GM18867 (cell line): ENCODE results near the gene C6.
"Not testable (repeated sequence)": the region's sequence is repeated elsewhere in the genome, so short reads cannot be mapped to it uniquely, and the experiment has no call there.

ENCODE experiments used
- ATAC-seq: cut with Tn5 transposase; IDR thresholded peaks from one replicate; pipeline ENCODE4 v1.9.1; 2021; ENCODE audit warnings: mild to moderate bottlenecking, moderate library complexity; ENCODE audit not compliant: unreplicated experiment

Gene C6

DNA sequence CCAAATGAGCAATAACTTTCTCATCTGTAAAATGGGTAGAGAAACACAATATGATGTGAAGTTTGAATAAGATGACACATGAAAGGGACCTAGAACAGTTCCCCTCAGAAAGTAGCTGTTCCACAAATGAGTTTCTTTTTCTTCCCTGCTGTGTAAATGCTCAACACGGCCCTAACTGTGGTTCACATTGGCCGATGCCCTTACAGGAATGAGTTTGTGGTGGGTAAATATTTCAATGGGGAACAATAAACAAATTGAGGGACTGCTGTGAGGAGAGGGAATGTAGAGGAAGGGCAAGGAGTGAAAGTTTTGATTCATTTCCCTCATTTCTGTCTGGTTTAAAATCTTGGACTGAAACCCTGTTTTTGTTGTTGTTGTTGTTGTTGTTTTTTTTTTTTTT is 12.8 kb downstream of the C6 start:
- ATAC-seq, result no peak

DNA sequence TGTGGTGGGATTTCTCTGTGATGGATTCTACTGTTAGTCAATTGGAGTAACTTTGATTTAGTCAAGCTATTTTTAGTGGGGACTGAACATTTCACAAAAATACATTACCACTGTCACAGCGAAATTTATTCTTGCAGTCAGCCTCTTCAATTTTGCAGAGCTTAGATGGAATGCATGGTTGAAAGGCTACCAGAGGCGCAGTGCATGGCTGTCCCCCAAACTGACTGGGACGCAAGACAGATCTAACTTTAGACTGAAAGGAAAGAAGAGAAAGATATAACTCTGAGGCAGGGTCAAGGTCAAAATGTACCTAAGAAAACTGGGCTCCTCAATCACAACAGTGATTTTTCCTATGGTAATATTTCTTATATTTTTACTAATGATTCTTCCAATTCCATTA is 13.7 kb downstream of the C6 start:
- no peak for ATAC-seq

DNA sequence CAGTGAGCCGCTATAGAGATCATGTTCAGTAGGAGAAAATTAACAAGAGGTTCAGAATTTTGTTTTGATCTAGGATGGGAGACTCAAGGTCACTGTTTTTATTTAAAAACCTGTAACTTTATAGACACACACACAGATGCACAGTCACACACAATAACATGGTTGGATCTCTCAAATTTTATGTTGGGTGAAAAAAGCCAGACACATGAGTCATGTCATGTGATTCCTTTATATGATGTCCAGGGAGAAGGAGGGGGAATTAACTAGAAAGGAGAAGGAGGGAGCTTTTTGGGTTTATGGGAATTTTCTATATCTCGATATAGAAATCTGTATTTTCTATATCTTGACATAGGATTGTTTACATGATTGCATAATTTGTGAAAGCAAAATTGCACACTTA is 17.1 kb downstream of the C6 start:
- no peak for ATAC-seq

DNA sequence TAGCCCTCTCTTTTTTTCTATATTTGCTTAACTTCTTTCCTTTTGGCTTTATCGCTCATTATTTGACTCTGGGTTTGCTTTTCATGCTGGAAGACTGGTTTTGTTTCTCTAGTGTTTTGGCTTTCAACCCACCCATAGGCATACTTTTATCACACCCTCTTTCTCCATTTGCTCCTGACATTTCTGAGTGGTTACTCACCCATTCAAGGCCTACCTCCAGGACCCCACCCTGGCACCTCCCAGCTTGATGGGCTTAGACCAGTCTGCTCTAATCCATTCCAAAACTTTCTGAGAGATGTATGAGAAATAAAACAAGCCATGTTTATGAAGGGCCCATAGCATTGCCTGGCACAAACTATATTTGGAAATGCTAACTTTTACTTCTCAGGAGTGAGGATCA is 18.1 kb downstream of the C6 start:
- no peak for ATAC-seq

DNA sequence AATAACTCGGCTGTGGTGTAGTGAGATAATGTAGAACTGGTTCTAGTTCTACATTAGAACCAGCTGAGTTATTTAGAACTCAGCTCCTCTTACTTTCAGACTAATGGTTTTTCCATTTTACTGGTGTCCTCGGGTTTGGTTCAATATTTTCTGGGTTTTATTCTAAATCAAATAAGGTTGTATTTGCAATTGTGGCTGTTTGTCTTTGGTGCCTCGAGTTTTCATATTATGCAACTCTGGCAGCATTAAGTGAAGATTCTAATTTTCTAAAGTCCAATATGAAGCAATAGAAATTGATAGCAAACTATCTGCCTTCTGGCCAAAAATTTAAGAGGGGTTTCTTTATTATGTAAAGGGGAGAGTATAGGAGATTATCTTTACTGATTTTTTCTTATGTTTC is 19.0 kb downstream of the C6 start:
- ATAC-seq, result no peak

DNA sequence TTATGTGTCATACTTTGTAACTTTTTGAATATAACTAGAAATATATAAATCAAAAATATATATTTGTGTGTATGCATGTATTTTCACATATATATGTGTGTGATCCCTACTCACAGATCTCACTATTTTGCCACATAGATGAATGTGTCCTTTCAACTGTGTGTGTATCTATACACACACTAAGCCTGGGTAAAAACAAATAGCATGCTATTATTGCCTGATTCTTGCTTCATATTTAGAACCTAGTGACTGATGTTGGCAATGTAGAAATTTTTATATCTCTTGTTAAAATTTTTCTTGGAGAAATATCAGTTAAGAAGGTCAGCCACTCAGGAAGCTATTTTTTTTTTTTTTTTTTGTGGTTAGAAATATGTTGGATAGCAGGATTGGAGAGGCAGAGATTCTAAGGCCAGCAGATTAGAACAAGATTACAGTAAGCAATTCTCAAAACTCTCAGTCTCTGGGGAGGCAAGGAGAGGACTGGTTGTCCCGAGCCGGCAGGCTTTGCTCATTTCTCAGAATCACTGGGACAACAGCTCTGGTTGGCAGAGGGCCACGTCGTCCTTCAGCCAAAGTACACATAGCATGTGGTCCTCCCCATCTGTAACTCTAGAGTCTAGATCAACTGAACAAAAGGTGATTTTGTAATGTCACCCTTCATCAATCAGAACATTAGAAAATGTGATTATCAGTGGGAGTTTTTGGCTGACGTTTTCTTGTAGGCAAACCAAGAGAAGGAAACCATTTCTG is 19.7 kb downstream of the C6 start:
- ATAC-seq, result no peak

DNA sequence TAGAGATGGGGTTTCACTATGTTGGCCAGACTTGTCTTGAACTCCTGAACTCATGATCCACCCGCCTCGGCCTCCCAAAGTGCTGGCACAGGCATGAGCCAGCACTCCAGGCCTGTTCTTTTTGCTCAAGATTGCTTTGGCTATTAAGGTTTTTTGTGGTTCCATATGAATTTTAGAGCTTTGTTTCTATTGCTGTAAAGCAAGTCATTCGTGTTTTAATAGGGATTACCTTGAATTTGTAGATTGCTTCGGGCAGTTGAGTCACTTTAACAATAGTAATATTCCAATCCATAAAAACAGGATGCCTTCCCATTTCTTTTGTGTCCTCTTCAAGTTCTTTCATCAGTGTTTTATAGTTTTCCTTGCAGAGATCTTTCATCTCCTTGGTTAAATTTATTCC is 22.1 kb downstream of the C6 start:
- ATAC-seq, result no peak

DNA sequence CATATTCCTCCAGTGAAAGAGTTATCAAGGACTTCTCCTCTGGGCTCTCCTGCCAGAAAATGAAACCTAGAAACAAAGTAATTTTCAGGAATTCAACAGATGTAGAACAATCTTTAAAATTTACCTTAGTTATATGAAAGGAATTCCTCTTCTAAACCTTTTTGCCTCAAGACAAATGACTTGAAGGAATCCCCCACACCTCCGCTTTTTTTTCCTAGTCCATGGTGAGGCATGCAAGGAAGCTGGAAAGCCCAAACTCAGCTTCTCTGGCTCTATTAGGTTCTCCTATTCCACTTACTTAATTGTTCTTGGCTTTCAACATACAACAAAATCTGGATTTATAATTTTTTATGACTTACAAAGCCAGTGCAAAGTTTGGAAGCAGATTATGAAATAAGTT is 27.2 kb downstream of the C6 start:
- ATAC-seq, result no peak

DNA sequence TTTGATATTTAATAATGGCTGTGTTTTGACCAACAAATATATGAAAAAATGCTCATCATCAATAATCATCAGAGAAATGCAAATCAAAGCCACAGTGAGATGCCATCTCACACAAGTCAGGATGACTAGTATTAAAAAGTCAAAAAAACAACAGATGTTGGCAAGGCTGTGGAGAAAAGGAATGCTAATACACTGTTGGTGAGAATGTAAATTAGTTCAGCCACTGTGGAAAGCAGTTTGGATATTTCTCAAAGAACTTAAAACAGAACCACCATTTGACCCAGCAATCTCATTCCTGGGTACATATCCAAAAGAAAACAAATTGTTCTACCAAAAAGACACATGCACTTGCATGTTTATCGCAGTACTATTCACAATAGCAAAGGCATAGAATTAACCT is 30.0 kb downstream of the C6 start:
- not testable (repeated sequence) for ATAC-seq

DNA sequence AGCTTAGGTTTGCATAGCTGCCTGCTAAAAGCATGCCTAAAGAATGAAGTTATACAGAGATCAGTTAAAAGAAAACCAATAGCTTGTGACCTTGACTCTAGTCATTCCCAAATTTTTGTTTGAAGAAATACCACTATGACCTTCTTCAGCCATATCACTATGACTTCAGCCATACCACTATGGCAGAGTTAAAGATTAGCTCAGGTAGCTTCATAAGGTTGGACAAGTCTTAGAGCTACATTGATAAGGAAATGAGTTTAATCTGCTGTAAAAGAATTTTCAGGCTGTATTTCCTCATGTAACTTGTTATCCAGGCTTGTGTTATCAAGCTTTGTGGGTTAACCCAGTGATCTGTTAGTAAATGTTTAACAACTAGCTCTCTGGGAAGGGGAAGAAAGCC is 30.7 kb downstream of the C6 start:
- no peak for ATAC-seq

DNA sequence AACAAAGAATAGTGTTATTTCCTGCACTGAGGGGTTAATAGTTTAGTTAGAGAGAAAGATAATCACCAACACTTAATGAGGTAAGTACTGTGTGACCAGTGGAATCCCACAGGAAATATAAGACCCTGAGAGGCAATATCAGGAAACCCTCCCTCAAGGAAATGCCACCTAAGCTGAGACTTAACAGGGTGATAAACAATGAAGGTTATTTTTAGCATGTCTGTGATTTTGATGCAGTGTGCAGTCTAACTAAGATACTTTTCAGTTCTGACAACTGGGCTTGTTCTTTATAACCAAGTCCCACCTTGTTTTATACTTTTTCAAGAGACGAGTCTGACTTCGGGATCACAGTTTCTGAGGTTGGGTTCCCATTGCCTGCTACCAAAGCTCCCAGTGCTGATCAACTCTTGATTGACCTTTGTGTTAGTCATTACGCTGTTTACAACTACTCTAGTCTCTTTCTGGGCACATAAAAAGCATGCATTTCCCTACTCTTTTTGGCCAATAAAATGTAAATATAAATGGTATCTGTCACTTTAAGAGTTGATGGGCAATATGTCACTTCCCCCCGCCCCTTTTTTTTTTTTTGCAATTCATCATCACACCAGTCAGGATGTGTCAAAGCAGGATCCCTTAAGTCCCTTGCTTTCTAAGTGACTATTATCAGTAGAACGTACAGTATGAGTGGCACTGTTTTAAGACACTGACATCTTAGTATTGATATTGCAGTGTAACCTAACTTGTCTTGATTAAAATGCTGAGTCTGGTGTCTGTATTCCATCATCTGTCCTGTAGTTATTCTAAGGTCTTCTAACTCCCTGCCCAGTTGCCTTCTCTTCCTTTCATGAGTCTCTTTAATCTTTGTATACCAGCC is 31.4 kb downstream of the C6 start:
- peak; percentile 36 for ATAC-seq

DNA sequence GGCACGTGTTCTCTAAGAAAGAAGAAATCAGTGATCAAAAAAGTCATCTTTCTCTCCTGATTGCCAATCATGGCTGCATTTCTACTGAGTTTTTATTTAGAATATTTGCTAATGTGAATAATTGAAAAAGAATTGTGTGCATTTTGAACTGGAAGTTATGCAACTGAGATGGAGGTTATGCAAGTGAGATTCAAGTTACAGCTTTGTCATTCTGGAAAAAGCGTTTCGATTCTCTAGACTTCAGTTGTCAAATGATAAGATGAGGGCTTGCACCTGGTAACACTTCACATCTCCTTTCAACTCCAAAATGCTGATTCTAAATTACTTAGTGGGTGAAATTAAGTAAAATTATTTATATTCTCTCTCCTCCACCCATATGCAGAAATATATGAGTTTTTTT is 36.4 kb downstream of the C6 start:
- ATAC-seq, result no peak

DNA sequence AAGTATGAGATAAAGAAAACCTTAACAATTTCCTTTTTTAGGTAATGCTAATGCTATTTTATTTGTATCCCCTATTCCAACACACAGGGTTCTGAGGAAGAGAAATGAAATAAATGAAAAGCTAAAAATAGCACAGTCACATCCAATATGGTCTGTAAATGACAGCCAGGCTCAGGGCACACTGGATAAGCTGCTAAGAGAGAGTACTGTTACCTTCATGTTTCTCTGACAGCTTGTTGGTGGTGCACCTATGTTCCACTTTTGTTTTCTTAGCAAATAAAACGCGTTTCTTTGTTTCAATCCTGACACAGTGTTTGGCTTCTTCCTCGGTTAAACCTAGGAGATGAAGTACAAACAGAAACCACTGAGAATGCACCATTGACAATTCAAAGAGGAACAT is 41.3 kb downstream of the C6 start:
- no peak for ATAC-seq

DNA sequence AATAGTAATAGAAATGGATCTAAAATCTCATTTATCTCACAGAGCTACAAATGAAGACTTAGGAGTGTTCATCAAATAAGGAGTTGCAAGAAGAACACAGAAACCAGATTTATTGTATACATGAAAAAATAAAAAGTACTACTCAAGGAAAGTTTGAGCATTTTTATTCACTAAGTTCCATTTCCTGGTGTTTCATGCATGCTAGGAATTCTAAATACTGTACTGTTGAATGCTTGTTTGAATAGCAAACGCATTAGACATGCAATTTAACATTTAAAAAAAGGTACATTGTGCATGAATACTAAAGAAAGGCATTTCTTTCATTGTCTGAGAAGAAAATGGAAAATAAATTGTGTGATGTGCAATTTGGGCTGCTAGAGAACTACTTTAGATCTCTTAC is 52.1 kb downstream of the C6 start:
- ATAC-seq, result no peak

DNA sequence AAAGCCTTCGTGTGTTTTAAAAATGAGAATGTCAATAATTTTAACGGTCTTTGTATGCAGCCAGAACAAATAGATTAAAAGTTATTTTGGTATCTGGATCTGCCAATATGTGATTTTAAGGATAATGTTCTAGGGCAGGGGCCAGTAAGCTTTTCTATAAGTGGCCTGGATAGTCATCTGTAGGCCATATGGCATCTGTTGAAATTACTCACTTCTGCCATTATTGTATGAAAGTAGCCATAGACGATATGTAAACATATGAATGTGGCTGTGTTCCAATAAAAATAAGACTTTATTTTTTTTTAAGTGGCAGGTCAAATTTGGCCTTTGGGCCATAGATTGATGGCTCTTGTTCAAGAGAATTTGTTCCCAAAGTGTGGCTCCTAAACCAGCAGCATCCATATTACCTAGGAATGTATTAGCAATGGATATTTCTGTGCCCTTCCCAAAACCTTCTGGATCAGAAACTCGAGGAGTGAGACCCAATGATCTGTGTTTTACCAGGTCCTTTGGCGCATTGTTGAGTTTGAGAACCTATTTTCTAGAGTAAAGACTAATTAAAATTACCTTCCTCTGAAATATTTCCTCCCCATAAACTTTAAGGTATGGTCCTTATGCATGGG is 55.9 kb downstream of the C6 start:
- no peak for ATAC-seq

DNA sequence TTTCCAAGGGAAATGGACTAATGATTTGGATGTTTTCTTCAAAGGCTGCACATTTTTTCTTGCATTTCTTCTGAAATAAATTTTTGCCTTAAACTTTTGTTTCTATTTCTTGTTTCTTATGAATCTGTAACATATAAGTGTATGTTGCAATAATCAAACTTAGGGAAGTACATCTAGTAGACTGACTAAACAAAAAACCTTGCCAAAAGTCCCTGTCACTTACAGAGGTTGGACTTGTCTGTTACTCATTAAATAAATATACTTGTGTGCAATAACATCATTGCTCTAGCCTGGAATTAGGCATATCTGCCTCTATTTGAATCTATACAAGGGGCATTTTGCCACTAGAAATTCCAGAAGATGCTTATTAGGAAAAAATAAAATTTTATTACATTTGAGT is 56.6 kb downstream of the C6 start:
- no peak for ATAC-seq

DNA sequence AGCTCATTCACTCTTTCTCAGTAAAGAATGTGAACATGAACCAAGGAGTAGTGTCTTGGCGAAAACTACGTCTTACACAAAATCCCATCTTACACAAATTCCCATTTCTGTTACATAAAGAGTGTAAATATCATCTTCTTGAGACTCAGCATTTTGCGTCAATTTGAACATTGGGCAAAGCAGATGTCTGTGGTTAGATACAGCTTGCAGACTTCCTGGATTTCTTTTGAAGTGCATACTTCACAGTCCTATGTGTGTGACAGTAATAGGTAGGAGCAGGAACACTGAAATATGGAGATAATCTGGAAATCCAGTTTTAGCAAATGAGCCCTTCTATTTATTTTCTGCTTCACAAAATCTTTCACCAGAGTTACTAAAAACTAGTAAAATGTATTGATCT is 58.8 kb downstream of the C6 start:
- no peak for ATAC-seq

DNA sequence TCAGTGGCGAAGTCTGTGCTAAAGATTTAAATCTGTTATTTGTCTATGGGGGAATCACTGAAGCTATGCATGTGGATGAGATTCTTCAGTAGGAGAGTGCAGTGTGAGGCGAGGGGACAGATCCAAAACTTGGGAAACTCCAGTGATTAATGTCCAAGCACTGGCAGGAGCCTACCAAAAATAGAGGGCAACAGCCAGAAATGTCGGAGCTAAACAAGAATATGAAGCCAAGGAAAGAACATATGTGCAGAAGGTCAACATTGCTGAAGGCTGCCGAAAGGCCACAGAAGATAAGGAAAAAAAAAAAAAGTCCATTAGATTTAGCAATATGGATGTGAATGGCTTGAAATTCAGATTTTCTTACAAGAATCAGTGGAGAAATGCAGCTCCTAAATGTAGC is 61.8 kb downstream of the C6 start:
- ATAC-seq, result no peak

DNA sequence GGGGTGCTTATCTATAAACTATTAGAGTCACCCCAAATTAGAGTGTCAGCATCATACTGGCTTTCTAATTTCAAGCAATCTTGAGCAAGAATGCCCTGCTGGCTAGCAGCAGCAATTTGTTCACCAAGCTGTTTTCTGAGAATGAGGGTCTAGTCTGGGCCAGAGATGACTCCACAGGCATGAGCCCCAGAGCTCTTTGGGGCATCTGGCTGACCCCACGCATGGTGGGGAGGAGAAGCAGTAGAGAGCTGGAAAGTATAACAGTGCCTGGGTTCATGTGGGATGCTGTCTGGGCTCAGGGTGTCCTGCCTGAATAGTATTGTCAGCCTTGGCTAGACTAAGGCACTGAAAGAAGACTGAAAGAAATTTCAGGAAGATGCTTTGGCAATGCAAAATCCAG is 64.9 kb downstream of the C6 start:
- ATAC-seq, result no peak

DNA sequence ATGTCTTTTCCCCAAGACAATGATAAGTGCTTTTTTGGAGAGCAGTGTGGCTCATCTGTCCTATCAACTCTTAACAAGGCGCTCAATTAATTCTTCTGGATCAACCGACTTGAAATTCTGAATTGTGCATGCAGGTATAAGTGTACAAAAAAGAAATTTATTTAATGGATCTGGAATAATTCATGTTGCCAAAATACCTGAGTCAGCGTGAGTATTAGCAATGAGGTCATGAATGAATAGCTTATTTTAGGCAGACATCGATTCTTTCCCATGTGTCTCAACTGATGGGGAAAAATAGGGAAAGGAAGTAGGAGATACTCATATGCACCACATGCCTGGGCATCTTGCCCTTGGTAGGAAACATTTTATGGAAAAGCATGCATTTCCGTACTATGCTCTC is 68.0 kb downstream of the C6 start:
- ATAC-seq, result no peak

DNA sequence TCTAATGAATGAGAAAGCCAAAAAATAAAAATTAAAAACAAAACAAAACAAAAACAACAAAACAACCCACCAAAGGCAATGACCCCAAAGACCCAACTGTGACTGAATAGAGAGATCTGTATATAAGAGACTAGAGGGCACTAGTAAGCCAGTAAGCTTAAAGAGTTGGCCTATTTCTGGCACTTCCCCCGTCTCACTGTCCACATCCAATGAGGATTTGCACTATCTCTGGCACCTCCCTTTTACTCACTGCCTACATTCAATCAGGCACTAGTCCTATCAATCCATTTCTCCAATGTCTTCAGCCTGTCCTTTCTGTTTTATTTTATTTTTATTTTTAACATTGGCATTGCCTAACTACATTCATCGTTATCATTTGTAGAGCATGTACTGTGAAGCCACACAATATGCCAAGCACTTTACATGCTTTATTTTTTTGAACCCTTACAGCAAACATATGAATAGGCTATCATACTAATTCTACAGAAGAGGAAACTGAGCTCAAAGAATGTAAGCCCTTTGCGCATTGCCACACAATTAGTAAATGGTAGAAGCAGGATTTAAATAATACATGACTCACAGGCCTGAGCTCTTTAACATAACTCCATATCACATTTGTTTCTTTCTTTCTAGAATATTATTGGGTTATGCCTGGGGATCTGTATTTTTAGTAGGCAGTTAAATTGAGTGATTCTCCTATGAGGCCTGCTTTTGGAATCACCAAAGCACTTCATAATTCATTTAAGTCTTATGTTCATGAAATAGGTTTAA is 70.0 kb downstream of the C6 start:
- no peak for ATAC-seq
